HepG2 (cell line): Measurements from ENCODE around the gene ZMIZ1. TPM values are rescaled to one million over a fixed set of nuclear protein-coding genes. Genes with fewer than 3 reads are reported as not detected.

Experiments
- GATA4 ChIP-seq: sonication (generic); IDR thresholded peaks from 2 replicates; pipeline ENCODE4 v1.6.1; 2016; ENCODE audit warnings: antibody characterized with exemption, low read depth, borderline replicate concordance
- HCFC1 ChIP-seq: fragments of 150-350 bp; IDR thresholded peaks from 2 replicates; pipeline ENCODE4 v1.6.1; 2014; ENCODE audit warnings: low read depth, low read length
- HNF4A ChIP-seq: sonication (generic); formaldehyde crosslinking; IDR thresholded peaks from 2 replicates; pipeline ENCODE4 v1.4.0; 2020; ENCODE audit warnings: missing genetic modification reagents
- HNRNPK ChIP-seq: fragments of 200-400 bp; formaldehyde crosslinking; IDR thresholded peaks from 2 replicates; pipeline ENCODE4 v1.6.1; 2018; ENCODE audit warnings: low read length, low read depth, moderate library complexity, mild to moderate bottlenecking; ENCODE audit not compliant: poor library complexity, severe bottlenecking
- KLF13 ChIP-seq: sonication (generic); formaldehyde crosslinking; IDR thresholded peaks from 2 replicates; pipeline ENCODE4 v1.4.0; 2020; ENCODE audit warnings: mild to moderate bottlenecking, missing genetic modification reagents
- KMT2B ChIP-seq: IDR thresholded peaks from 2 replicates; pipeline ENCODE4 v1.6.1; 2016; ENCODE audit warnings: missing genetic modification reagents, missing compliant biosample characterization
- MIER3 ChIP-seq: IDR thresholded peaks from 2 replicates; pipeline ENCODE4 v1.6.1; 2016; ENCODE audit warnings: missing compliant biosample characterization, borderline replicate concordance
- NBN ChIP-seq: fragments of 450-650 bp; conservative IDR thresholded peaks from 2 replicates; pipeline ENCODE4 v1.6.1; 2017
- SMAD3 ChIP-seq: sonication (generic); formaldehyde crosslinking; IDR thresholded peaks from 2 replicates; pipeline ENCODE4 v1.4.0; 2020; ENCODE audit warnings: missing genetic modification reagents
- ZNF142 ChIP-seq: sonication (generic); formaldehyde crosslinking; IDR thresholded peaks from 2 replicates; pipeline ENCODE4 v1.4.0; 2020; ENCODE audit warnings: missing genetic modification reagents
- ZNF44 ChIP-seq: sonication (generic); formaldehyde crosslinking; IDR thresholded peaks from 2 replicates; pipeline ENCODE4 v1.5.1; 2020; ENCODE audit warnings: mild to moderate bottlenecking, missing genetic modification reagents
- ZNF501 ChIP-seq: sonication (generic); formaldehyde crosslinking; IDR thresholded peaks from 2 replicates; pipeline ENCODE4 v1.5.1; 2020; ENCODE audit warnings: mild to moderate bottlenecking, moderate library complexity, missing genetic modification reagents
- ZNF572 ChIP-seq: sonication (generic); formaldehyde crosslinking; IDR thresholded peaks from 2 replicates; pipeline ENCODE4 v1.5.1; 2020; ENCODE audit warnings: mild to moderate bottlenecking, missing genetic modification reagents
- ZNF780A ChIP-seq: sonication (generic); formaldehyde crosslinking; IDR thresholded peaks from 2 replicates; pipeline ENCODE4 v1.8.0; 2022; ENCODE audit warnings: mild to moderate bottlenecking, missing genetic modification reagents, moderate library complexity
- polyA plus RNA-seq, 8 experiments: library from polyadenylated mRNA; depleted of rRNA in 3 of 8; stranded (reverse) in 7 of 8; unstranded in 1 of 8; fragments of >200 nt; fragmentation: Illumina TruSeq in 4 of 8; extraction: Trizol in 4 of 8; gene quantifications; 2 replicates each; pipeline versions ENCODE4 v1.2.1 to v1.2.3, GENCODE V29; 2011 to 2016; ENCODE audit warnings: low read depth in 4 of 8, missing spikeins in 1 of 8, mixed read lengths in 1 of 8; ENCODE audit not compliant: insufficient read depth in 1 of 8
- total RNA-seq, 5 experiments: library from RNA; depleted of rRNA; stranded (reverse); fragments of >200 nt; fragmentation: Illumina TruSeq; extraction: Trizol; gene quantifications; 2 replicates each; pipeline ENCODE4 v1.2.3, GENCODE V29; 2016; ENCODE audit warnings: low read depth in 1 of 5
- TF ChIP-seq, protein P1 (sequence below): sonication (generic); formaldehyde crosslinking; IDR thresholded peaks from 2 replicates; pipeline ENCODE4 v1.8.0; 2022; ENCODE audit warnings: low read depth, missing genetic modification reagents
- TF ChIP-seq, protein P2 (sequence below): sonication (generic); formaldehyde crosslinking; IDR thresholded peaks from 2 replicates; pipeline ENCODE4 v1.5.0; 2020; ENCODE audit warnings: missing genetic modification reagents
- TF ChIP-seq, protein P3 (sequence below): sonication (generic); formaldehyde crosslinking; IDR thresholded peaks from 2 replicates; pipeline ENCODE4 v1.4.0; 2020; ENCODE audit warnings: missing genetic modification reagents

Gene ZMIZ1
- total and polyA plus RNA-seq, 2 of the 13 experiments (the other 11 are each of a cell fraction or from before 2014, with no cell fraction given), result 5.3 to 10.2 TPM

DNA sequence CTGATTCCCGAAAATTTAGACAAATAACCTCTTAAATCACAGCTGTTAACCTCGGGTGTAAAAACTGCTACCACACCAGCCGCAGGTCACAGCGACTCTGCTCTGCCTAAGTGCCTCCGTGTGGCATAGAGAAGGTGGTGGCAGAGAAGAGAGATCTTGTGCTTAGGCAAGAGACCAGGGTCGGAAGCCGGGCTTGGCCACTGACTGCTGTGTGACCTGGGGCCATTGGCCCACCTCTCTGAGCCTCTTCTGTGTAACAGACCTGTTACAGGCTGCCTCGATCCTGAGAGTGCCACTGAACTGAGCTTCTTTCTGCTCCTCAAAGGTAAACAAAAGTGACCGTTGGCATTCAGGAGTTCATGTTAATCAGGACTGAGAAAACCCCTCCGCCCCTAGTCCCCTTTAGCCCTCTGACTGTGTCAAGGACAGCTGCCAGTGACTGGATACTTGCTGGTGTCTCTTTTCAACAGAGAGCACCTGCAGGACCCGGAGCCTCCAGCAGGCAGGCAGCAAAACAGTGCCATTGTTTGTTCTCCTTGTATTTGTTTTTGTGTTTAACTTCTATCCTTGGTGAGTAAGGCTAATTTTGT, 36.5 kb downstream of the ZMIZ1 start (continued):
- TF ChIP-seq ZNF142 (CRISPR knock-in tag) (no peak), KMT2B (CRISPR knock-in tag) (no peak), ZNF44 (CRISPR knock-in tag) (no peak), HNRNPK (no peak), HNF4A (CRISPR knock-in tag) (peak; percentile 61; the same call in 1 of the 2 replicates), ZNF572 (CRISPR knock-in tag) (no peak), KLF13 (CRISPR knock-in tag) (no peak), HCFC1 (no peak), NBN (no peak), ZNF501 (CRISPR knock-in tag) (0 out of 2 replicates have a peak, but pooled peaks have one; percentile 16), MIER3 (CRISPR knock-in tag) (peak; percentile 21; the same call in 1 of the 2 replicates), SMAD3 (CRISPR knock-in tag) (0 out of 2 replicates have a peak, but pooled peaks have one; percentile 41), GATA4 (no peak), ZNF780A (CRISPR knock-in tag) (no peak)
- TF ChIP-seq, protein P1, sequence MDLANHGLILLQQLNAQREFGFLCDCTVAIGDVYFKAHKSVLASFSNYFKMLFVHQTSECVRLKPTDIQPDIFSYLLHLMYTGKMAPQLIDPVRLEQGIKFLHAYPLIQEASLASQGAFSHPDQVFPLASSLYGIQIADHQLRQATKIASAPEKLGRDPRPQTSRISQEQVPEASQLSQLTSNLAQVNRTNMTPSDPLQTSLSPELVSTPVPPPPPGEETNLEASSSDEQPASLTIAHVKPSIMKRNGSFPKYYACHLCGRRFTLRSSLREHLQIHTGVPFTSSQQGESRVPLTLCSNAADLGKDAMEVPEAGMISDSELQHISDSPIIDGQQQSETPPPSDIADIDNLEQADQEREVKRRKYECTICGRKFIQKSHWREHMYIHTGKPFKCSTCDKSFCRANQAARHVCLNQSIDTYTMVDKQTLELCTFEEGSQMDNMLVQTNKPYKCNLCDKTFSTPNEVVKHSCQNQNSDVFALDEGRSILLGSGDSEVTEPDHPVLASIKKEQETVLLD (CRISPR knock-in tag), result no peak
- TF ChIP-seq, protein P2, sequence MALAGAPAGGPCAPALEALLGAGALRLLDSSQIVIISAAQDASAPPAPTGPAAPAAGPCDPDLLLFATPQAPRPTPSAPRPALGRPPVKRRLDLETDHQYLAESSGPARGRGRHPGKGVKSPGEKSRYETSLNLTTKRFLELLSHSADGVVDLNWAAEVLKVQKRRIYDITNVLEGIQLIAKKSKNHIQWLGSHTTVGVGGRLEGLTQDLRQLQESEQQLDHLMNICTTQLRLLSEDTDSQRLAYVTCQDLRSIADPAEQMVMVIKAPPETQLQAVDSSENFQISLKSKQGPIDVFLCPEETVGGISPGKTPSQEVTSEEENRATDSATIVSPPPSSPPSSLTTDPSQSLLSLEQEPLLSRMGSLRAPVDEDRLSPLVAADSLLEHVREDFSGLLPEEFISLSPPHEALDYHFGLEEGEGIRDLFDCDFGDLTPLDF (CRISPR knock-in tag), result no peak
- TF ChIP-seq, protein P3, sequence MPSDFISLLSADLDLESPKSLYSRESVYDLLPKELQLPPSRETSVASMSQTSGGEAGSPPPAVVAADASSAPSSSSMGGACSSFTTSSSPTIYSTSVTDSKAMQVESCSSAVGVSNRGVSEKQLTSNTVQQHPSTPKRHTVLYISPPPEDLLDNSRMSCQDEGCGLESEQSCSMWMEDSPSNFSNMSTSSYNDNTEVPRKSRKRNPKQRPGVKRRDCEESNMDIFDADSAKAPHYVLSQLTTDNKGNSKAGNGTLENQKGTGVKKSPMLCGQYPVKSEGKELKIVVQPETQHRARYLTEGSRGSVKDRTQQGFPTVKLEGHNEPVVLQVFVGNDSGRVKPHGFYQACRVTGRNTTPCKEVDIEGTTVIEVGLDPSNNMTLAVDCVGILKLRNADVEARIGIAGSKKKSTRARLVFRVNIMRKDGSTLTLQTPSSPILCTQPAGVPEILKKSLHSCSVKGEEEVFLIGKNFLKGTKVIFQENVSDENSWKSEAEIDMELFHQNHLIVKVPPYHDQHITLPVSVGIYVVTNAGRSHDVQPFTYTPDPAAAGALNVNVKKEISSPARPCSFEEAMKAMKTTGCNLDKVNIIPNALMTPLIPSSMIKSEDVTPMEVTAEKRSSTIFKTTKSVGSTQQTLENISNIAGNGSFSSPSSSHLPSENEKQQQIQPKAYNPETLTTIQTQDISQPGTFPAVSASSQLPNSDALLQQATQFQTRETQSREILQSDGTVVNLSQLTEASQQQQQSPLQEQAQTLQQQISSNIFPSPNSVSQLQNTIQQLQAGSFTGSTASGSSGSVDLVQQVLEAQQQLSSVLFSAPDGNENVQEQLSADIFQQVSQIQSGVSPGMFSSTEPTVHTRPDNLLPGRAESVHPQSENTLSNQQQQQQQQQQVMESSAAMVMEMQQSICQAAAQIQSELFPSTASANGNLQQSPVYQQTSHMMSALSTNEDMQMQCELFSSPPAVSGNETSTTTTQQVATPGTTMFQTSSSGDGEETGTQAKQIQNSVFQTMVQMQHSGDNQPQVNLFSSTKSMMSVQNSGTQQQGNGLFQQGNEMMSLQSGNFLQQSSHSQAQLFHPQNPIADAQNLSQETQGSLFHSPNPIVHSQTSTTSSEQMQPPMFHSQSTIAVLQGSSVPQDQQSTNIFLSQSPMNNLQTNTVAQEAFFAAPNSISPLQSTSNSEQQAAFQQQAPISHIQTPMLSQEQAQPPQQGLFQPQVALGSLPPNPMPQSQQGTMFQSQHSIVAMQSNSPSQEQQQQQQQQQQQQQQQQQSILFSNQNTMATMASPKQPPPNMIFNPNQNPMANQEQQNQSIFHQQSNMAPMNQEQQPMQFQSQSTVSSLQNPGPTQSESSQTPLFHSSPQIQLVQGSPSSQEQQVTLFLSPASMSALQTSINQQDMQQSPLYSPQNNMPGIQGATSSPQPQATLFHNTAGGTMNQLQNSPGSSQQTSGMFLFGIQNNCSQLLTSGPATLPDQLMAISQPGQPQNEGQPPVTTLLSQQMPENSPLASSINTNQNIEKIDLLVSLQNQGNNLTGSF (CRISPR knock-in tag), result no peak
